ENCODE measurements around the gene CSF2. TPM values are rescaled to one million over a fixed set of nuclear protein-coding genes. Genes with fewer than 3 reads are reported as not detected.
"Not testable (repeated sequence)": the region's sequence is repeated elsewhere in the genome, so short reads cannot be mapped to it uniquely, and the experiment has no call there.

CSF2 gene
- total and polyA plus RNA-seq, 2 of the 4 experiments (the other 2 are of a cell fraction): 0.31 TPM; not detected in 1

GRCh38 chr5:132120717-132121116, 47.1 kb downstream of the CSF2 start:
- H3K79me1 ChIP-seq (ENCODE audit: low read depth in 1 of 2, low read length in 2 of 2); H2AFZ ChIP-seq (replicated peaks; ENCODE audit: low read length, poor library complexity); dilution Hi-C loops (cut with HindIII; ENCODE audit: low sequenced_read_pairs, unreplicated experiment); H3K9me3 ChIP-seq (ENCODE audit: control insufficient read depth, insufficient read depth, low read length); H3K4me1 ChIP-seq (ENCODE audit: control insufficient read depth, insufficient read depth, low read length); H4K5ac ChIP-seq (ENCODE audit: low read depth, low read length); H3K36me3 ChIP-seq (ENCODE audit: control insufficient read depth, insufficient read depth, low read length); H3K18ac ChIP-seq (ENCODE audit: low read depth, low read length); intact Hi-C loops (cut with micrococcal nuclease); H2AK9ac ChIP-seq (replicated peaks; ENCODE audit: low read depth, low read length, poor library complexity); H3K27ac ChIP-seq (ENCODE audit: insufficient read depth, low read length); ATAC-seq (ENCODE audit: low read depth); DNase-seq; H3K27me3 ChIP-seq (ENCODE audit: control insufficient read depth, insufficient read depth, low read length); H3K4ac ChIP-seq (ENCODE audit: low read depth, low read length); H3K14ac ChIP-seq (replicated peaks; ENCODE audit: low read depth, low read length); in situ Hi-C loops (cut with MboI; ENCODE audit: low sequenced_read_pairs); H4K8ac ChIP-seq (ENCODE audit: low read depth in 2 of 2, low read length in 2 of 2); H3K4me3 ChIP-seq (ENCODE audit: insufficient read depth, low read depth, low read length); H3K9ac ChIP-seq (ENCODE audit: low read depth, low read length); H2AK5ac ChIP-seq (ENCODE audit: low read depth, low read length); H4K20me1 ChIP-seq (ENCODE audit: insufficient read depth, low read length); H4K91ac ChIP-seq (ENCODE audit: insufficient read depth, low read depth, low read length); H3K23ac ChIP-seq (ENCODE audit: low read depth, low read length); H2BK15ac ChIP-seq (ENCODE audit: low read depth, low read length); H3K9me1 ChIP-seq (ENCODE audit: insufficient read depth, low read length); H2BK120ac ChIP-seq (ENCODE audit: low read depth, low read length); H3K4me2 ChIP-seq (ENCODE audit: low read depth, low read length); POLR2A ChIA-PET (ENCODE audit: unreplicated experiment); H2BK20ac ChIP-seq (ENCODE audit: low read depth, low read length); BruUV-seq (replicated peaks); H3K56ac ChIP-seq (ENCODE audit: extremely low read depth, insufficient read depth, low read length); CTCF ChIA-PET; H2BK5ac ChIP-seq (ENCODE audit: low read depth, low read length, poor library complexity, severe bottlenecking): not testable (repeated sequence)
- WGBS, 2 experiments (ENCODE audit: extremely low coverage in 2 of 2, insufficient read length in 1 of 2): no CpG with 5 or more reads among the region's 3 CpGs

- ATAC-seq (ENCODE audit: low read depth); H3K56ac ChIP-seq (ENCODE audit: extremely low read depth, insufficient read depth, low read length); H2BK5ac ChIP-seq (ENCODE audit: low read depth, low read length, poor library complexity, severe bottlenecking); H2AK9ac ChIP-seq (replicated peaks; ENCODE audit: low read depth, low read length, poor library complexity); H3K23ac ChIP-seq (ENCODE audit: low read depth, low read length); H3K9me1 ChIP-seq (ENCODE audit: insufficient read depth, low read length); DNase-seq; H2BK20ac ChIP-seq (ENCODE audit: low read depth, low read length); H3K4me1 ChIP-seq (ENCODE audit: control insufficient read depth, insufficient read depth, low read length); H2BK120ac ChIP-seq (ENCODE audit: low read depth, low read length); H3K4me2 ChIP-seq (ENCODE audit: low read depth, low read length); H3K9ac ChIP-seq (ENCODE audit: low read depth, low read length); H3K4ac ChIP-seq (ENCODE audit: low read depth, low read length); BruUV-seq (replicated peaks); H4K91ac ChIP-seq (ENCODE audit: insufficient read depth, low read depth, low read length); H3K18ac ChIP-seq (ENCODE audit: low read depth, low read length); H3K36me3 ChIP-seq (ENCODE audit: control insufficient read depth, insufficient read depth, low read length); POLR2A ChIA-PET (ENCODE audit: unreplicated experiment); intact Hi-C loops (cut with micrococcal nuclease); H3K14ac ChIP-seq (replicated peaks; ENCODE audit: low read depth, low read length); H2AK5ac ChIP-seq (ENCODE audit: low read depth, low read length); H3K79me1 ChIP-seq (ENCODE audit: low read depth in 1 of 2, low read length in 2 of 2); H2AFZ ChIP-seq (replicated peaks; ENCODE audit: low read length, poor library complexity); in situ Hi-C loops (cut with MboI; ENCODE audit: low sequenced_read_pairs); H2BK15ac ChIP-seq (ENCODE audit: low read depth, low read length); dilution Hi-C loops (cut with HindIII; ENCODE audit: low sequenced_read_pairs, unreplicated experiment); H3K27me3 ChIP-seq (ENCODE audit: control insufficient read depth, insufficient read depth, low read length); H3K27ac ChIP-seq (ENCODE audit: insufficient read depth, low read length); H4K8ac ChIP-seq (ENCODE audit: low read depth in 2 of 2, low read length in 2 of 2); H3K4me3 ChIP-seq (ENCODE audit: insufficient read depth, low read depth, low read length); H4K20me1 ChIP-seq (ENCODE audit: insufficient read depth, low read length); H4K5ac ChIP-seq (ENCODE audit: low read depth, low read length); CTCF ChIA-PET; H3K9me3 ChIP-seq (ENCODE audit: control insufficient read depth, insufficient read depth, low read length): not testable (repeated sequence)
- no CpG with 5 or more reads among the region's 3 CpGs for WGBS, 2 experiments (ENCODE audit: extremely low coverage in 2 of 2, insufficient read length in 1 of 2)
These were observed 49.4 kb downstream of the CSF2 start for GRCh38 chr5:132122971-132123370.
